ENCODE data around the gene ZZZ3. TPM values are rescaled to one million over a fixed set of nuclear protein-coding genes. Genes with fewer than 3 reads are reported as not detected.

Gene ZZZ3
- total RNA-seq, 1 experiment from 2014 or later = 77.8 TPM

GRCh38 chr1:77673716-77674355 is 8.6 kb downstream of the ZZZ3 start:
- no peak overlapping the region for H2AFZ ChIP-seq (ENCODE audit: low read length)
- H3K79me2 ChIP-seq (ENCODE audit: low read length) = peaks cover 100% of the 10 kb centered on the region
- H3K4me2 ChIP-seq (ENCODE audit: low read length) = no peak overlapping the region
- intact Hi-C loops (cut with micrococcal nuclease) = loop anchor here (10.0 kb wide), 1 partner anchor 49 kb away; no protein-coding TSS in a partner anchor
- TF ChIP-seq EZH2phosphoT487 (IDR thresholded peaks at IDR 0.05; ENCODE audit: borderline replicate concordance, low read length) (no peak), EZH2 (IDR thresholded peaks at IDR 0.05; ENCODE audit: low read length, unreplicated experiment) (no peak), CTCF (conservative IDR thresholded peaks at IDR 0.05; ENCODE audit: low read depth, low read length) (no peak)
- H3K9me3 ChIP-seq (ENCODE audit: low read length) = no peaks in the 10 kb centered on the region
- H4K20me1 ChIP-seq (ENCODE audit: low read length) = peaks cover 62% of the 10 kb centered on the region
- ChIA-PET POLR2A (ENCODE audit: unreplicated experiment) (interaction anchor here (0.6 kb wide), 1 partner anchor 63 kb away, joined by 4 read pairs; no protein-coding TSS in a partner anchor), CTCF (no interaction called here)
- no peak overlapping the region for H3K4me3 ChIP-seq (ENCODE audit: low read length)
- H3K9ac ChIP-seq (ENCODE audit: low read length) = no peak overlapping the region
- peak; percentile 53 for ATAC-seq
- H3K4me1 ChIP-seq (ENCODE audit: insufficient read depth, low read length) = peaks cover 25% of the 10 kb centered on the region
- no peak overlapping the region for H3K27ac ChIP-seq (ENCODE audit: low read length)
- H3K36me3 ChIP-seq (ENCODE audit: low read depth, low read length) = peaks cover 3% of the 10 kb centered on the region; the same call in 1 of the 2 replicates
- H3K9me2 ChIP-seq (replicated peaks; ENCODE audit: low read length) = no peaks in the 10 kb centered on the region
- no peak for DNase-seq
- no TSS peak for BruUV-seq (replicated peaks)
- no peaks in the 10 kb centered on the region for H3K27me3 ChIP-seq (ENCODE audit: low read length)
- H3F3A ChIP-seq (ENCODE audit: low read length, unreplicated experiment) = no peaks in the 10 kb centered on the region

- TF ChIP-seq EZH2phosphoT487 (IDR thresholded peaks at IDR 0.05; ENCODE audit: borderline replicate concordance, low read length) = no peak
- no peak for TF ChIP-seq CTCF (conservative IDR thresholded peaks at IDR 0.05; ENCODE audit: low read depth, low read length)
- no peak for TF ChIP-seq EZH2 (IDR thresholded peaks at IDR 0.05; ENCODE audit: low read length, unreplicated experiment)
- intact Hi-C loops (cut with micrococcal nuclease) = loop anchor here (10.0 kb wide), 1 partner anchor 48 kb away; no protein-coding TSS in a partner anchor
- no peak overlapping the region for H3K27ac ChIP-seq (ENCODE audit: low read length)
- H4K20me1 ChIP-seq (ENCODE audit: low read length) = peaks cover 54% of the 10 kb centered on the region
- H3K9ac ChIP-seq (ENCODE audit: low read length) = no peak overlapping the region
- POLR2A ChIA-PET (ENCODE audit: unreplicated experiment) = no interaction called here
- H3K4me3 ChIP-seq (ENCODE audit: low read length) = no peak overlapping the region
- no peak overlapping the region for H3K4me2 ChIP-seq (ENCODE audit: low read length)
- no peaks in the 10 kb centered on the region for H3K9me3 ChIP-seq (ENCODE audit: low read length)
- H3F3A ChIP-seq (ENCODE audit: low read length, unreplicated experiment) = no peaks in the 10 kb centered on the region
- ATAC-seq (no peak), DNase-seq (no peak)
- no TSS peak for BruUV-seq (replicated peaks)
- no peaks in the 10 kb centered on the region for H3K9me2 ChIP-seq (replicated peaks; ENCODE audit: low read length)
- no peak overlapping the region for H2AFZ ChIP-seq (ENCODE audit: low read length)
- peaks cover 100% of the 10 kb centered on the region for H3K79me2 ChIP-seq (ENCODE audit: low read length)
- peaks cover 3% of the 10 kb centered on the region; the same call in 1 of the 2 replicates for H3K36me3 ChIP-seq (ENCODE audit: low read depth, low read length)
- CTCF ChIA-PET = no interaction called here
- peaks cover 22% of the 10 kb centered on the region for H3K4me1 ChIP-seq (ENCODE audit: insufficient read depth, low read length)
- H3K27me3 ChIP-seq (ENCODE audit: low read length) = no peaks in the 10 kb centered on the region
These were observed 9.4 kb downstream of the ZZZ3 start for GRCh38 chr1:77673030-77673429.

GRCh38 chr1:77672374-77672773 is 10.1 kb downstream of the ZZZ3 start:
- no peak overlapping the region for H3K9ac ChIP-seq (ENCODE audit: low read length)
- CTCF ChIA-PET = no interaction called here
- peaks cover 3% of the 10 kb centered on the region; the same call in 1 of the 2 replicates for H3K36me3 ChIP-seq (ENCODE audit: low read depth, low read length)
- H3K27me3 ChIP-seq (ENCODE audit: low read length) = no peaks in the 10 kb centered on the region
- H2AFZ ChIP-seq (ENCODE audit: low read length) = no peak overlapping the region
- POLR2A ChIA-PET (ENCODE audit: unreplicated experiment) = no interaction called here
- H3K79me2 ChIP-seq (ENCODE audit: low read length) = peaks cover 100% of the 10 kb centered on the region
- no peak overlapping the region for H3K27ac ChIP-seq (ENCODE audit: low read length)
- BruUV-seq (replicated peaks) = no TSS peak
- H4K20me1 ChIP-seq (ENCODE audit: low read length) = peaks cover 50% of the 10 kb centered on the region
- intact Hi-C loops (cut with micrococcal nuclease) = loop anchor here (10.0 kb wide), 1 partner anchor 48 kb away; no protein-coding TSS in a partner anchor
- TF ChIP-seq EZH2phosphoT487 (IDR thresholded peaks at IDR 0.05; ENCODE audit: borderline replicate concordance, low read length) (no peak), CTCF (conservative IDR thresholded peaks at IDR 0.05; ENCODE audit: low read depth, low read length) (no peak), EZH2 (IDR thresholded peaks at IDR 0.05; ENCODE audit: low read length, unreplicated experiment) (no peak)
- H3K4me3 ChIP-seq (ENCODE audit: low read length) = no peak overlapping the region
- peaks cover 22% of the 10 kb centered on the region for H3K4me1 ChIP-seq (ENCODE audit: insufficient read depth, low read length)
- DNase-seq = no peak
- no peaks in the 10 kb centered on the region for H3F3A ChIP-seq (ENCODE audit: low read length, unreplicated experiment)
- H3K9me3 ChIP-seq (ENCODE audit: low read length) = no peaks in the 10 kb centered on the region
- ATAC-seq = no peak
- peak overlapping the region; percentile 3; the same call in 1 of the 2 replicates for H3K4me2 ChIP-seq (ENCODE audit: low read length)
- H3K9me2 ChIP-seq (replicated peaks; ENCODE audit: low read length) = no peaks in the 10 kb centered on the region

All from PC-3 (cell line).